HG03558 (cell line): ENCODE results near the gene PFDN2.
"Not testable (repeated sequence)": the region's sequence is repeated elsewhere in the genome, so short reads cannot be mapped to it uniquely, and the experiment has no call there.

Experiments used
- ATAC-seq: cut with Tn5 transposase; IDR thresholded peaks from one replicate; pipeline ENCODE4 v1.9.1; 2021; ENCODE audit warnings: moderate number of reproducible peaks; ENCODE audit not compliant: unreplicated experiment; ENCODE audit errors: extremely low read depth

PFDN2 gene

GRCh38 chr1:161082996-161083747 lies 34.7 kb downstream of the PFDN2 start:
- ATAC-seq: no peak

GRCh38 chr1:161082483-161082882 lies 35.4 kb downstream of the PFDN2 start:
- ATAC-seq: no peak

GRCh38 chr1:161081519-161081918 lies 36.3 kb downstream of the PFDN2 start:
- ATAC-seq: no peak

- ATAC-seq: no peak
Observed at GRCh38 chr1:161080441-161081405, 37.1 kb downstream of the PFDN2 start.

- ATAC-seq: no peak
Observed at GRCh38 chr1:161079436-161080110, 38.3 kb downstream of the PFDN2 start.

GRCh38 chr1:161077426-161077825 lies 40.4 kb downstream of the PFDN2 start:
- no peak for ATAC-seq

- ATAC-seq: no peak
Observed at GRCh38 chr1:161076410-161076809, 41.4 kb downstream of the PFDN2 start.

GRCh38 chr1:161074676-161075368 lies 43.0 kb downstream of the PFDN2 start:
- no peak for ATAC-seq

- ATAC-seq: no peak
Observed at GRCh38 chr1:161073474-161074121, 44.2 kb downstream of the PFDN2 start.

GRCh38 chr1:161072751-161073449 lies 44.9 kb downstream of the PFDN2 start:
- no peak for ATAC-seq

GRCh38 chr1:161071886-161072371 lies 45.9 kb downstream of the PFDN2 start:
- ATAC-seq: no peak

- no peak for ATAC-seq
Observed at GRCh38 chr1:161070761-161071160, 47.1 kb downstream of the PFDN2 start.

- ATAC-seq: peak; percentile 81
Observed at GRCh38 chr1:161069731-161070270, 48.0 kb downstream of the PFDN2 start, which contains the start of gene ARHGAP30. TSS of gene ARHGAP30 (minus strand) at chr1:161069891. CDS start at chr1:161069624, 267 bp downstream.

- ATAC-seq: no peak
Observed at GRCh38 chr1:161069241-161069640, 48.6 kb downstream of the PFDN2 start.

GRCh38 chr1:161068306-161069234 lies 49.3 kb downstream of the PFDN2 start:
- ATAC-seq: no peak

- ATAC-seq: no peak
Observed at GRCh38 chr1:161066694-161067093, 51.1 kb downstream of the PFDN2 start.

- ATAC-seq: not testable (repeated sequence)
Observed at GRCh38 chr1:161065681-161066080, 52.2 kb downstream of the PFDN2 start.
